Putamen (tissue), 1 donor: ENCODE data around the gene MOB1B.
A peak's percentile ranks its signal among the peaks of the same experiment; 100 is the strongest.
"Not testable (repeated sequence)": the region's sequence is repeated elsewhere in the genome, so short reads cannot be mapped to it uniquely, and the experiment has no call there.

ENCODE experiments used
- DNase-seq: peaks from one replicate; pipeline ENCODE4 v3.0.0-alpha.2; 2016; ENCODE audit warnings: low spot score

The MOB1B gene

GRCh38 chr4:70901984-70902576 lies at the start of gene MOB1B:
MOB1B (plus strand) TSS chr4:70902369; CDS start chr4:70902537, 168 bp downstream.
- peak; percentile 81 for DNase-seq

GRCh38 chr4:70855464-70855863 lies 46.7 kb upstream of the MOB1B start:
- no peak for DNase-seq

DNA sequence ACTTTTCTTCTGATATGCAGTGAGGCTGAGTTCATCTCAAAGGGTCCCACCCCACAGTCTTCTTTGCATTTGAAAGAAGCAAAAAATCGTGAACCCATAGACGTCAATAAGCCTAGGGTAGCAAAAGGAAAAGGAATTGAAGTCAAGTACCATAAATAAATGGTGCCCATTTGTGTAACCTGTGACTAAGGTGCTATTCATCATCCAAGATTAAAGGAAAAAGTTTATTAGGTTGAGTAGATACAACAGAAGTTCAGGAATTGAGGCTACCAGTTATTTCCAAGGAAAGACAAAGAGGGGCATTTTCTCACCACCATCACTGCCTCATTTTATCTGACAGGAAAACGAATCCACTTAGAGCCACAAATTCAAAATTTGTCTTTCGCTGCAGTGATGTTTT lies 43.7 kb upstream of the MOB1B start:
- DNase-seq: no peak

GRCh38 chr4:70859066-70859465 lies 43.1 kb upstream of the MOB1B start:
- no peak for DNase-seq

- DNase-seq: no peak
These were observed 38.9 kb upstream of the MOB1B start for GRCh38 chr4:70863099-70863790.

- no peak for DNase-seq
These were observed 33.4 kb upstream of the MOB1B start for GRCh38 chr4:70868778-70869177.

GRCh38 chr4:70873216-70873615 lies 29.0 kb upstream of the MOB1B start:
- DNase-seq: no peak

DNA sequence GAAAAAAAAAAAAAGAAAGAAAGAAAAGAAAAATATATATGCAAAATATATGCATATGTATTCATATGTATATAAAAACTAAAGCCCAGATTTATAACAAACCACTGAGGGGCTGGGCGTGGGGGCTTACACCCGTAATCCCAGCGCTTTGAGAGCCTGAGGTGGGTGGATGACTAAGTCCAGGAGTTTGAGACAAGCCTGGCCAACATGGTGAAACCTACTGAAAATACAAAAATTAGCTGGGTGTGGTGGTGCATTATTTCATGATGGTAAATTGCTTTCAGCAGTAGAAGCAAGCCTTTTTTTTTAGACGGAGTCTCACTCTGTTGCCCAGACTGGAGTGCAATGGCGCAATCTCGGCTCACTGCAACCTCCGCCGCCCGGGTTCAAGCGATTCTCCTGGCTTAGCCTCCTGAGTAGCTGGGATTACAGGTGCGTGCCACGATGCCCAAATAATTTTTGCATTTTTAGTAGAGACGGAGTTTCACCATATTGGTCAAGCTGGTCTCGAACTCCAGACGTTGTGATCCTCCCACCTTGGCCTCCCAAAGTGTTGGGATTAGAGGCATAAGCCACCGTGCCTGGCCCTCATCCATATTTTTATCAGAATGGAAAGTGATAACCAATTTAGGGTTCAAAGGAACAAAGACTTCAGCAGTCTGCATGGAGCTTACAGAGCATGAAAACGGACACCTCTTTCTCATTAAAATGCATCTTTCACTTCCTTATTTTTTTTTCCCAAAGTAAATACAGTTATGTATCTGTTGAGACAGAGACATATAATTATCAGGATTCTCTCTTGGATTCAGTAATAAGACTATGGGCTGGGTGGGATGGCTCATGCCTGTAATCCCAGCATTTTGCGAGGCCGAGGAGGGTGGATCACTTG lies 27.7 kb upstream of the MOB1B start:
- no peak for DNase-seq

DNA sequence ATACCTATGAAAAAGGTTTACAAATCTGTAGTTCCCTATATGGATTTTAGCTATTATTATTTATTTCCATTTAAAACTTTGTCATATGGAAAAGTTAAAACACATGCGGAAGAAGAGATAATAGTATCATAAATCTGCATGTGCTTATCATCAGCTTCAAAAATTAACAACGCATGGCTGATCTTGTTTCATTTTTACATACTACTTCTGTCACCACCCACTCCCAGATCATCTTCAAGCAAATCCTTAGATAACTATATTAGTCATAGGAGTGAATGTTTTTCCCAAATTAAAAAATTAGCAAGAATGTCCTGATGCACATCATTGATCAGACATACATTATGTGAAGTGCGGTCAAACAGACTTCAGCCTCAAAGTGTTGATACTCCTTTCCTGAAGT lies 24.6 kb upstream of the MOB1B start:
- DNase-seq: peak; percentile 12

DNA sequence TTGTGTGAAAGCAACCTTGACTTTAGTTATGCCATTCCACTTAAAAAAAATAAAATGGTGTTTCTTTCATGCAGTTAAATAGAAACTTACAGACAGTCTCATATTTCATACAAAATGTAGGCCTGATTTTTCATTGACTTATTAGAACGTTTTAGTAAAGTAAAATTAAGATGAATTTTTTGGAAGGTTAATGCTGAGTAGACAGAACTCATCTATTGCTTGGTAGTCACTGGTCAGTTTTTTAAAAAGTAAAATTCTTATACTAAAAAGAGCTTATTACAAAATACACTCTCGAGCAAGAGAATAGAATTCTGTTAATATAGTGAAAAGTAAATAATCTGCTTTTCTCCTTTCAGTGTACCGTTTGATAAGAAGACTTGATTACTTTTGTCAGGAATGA lies 21.4 kb upstream of the MOB1B start:
- no peak for DNase-seq

DNA sequence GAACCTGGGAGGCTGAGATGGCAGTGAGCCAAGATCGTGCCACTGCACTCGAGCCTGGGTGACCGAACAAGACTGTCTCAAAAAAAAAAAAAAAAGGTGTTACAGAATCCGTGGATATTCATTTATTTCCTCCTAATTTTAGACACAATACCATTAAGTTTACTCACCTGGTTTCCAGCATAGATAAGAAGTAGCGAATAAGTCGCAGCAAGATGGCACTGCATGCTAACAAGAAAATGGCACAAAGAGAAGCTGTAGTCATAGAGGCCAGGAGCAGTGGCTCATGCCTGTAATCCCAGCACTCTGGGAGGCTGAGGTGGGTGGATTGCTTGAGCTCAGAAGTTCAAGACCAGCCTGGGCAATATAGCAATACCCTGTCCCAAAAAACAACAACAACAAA lies 17.0 kb upstream of the MOB1B start:
- no peak for DNase-seq

DNA sequence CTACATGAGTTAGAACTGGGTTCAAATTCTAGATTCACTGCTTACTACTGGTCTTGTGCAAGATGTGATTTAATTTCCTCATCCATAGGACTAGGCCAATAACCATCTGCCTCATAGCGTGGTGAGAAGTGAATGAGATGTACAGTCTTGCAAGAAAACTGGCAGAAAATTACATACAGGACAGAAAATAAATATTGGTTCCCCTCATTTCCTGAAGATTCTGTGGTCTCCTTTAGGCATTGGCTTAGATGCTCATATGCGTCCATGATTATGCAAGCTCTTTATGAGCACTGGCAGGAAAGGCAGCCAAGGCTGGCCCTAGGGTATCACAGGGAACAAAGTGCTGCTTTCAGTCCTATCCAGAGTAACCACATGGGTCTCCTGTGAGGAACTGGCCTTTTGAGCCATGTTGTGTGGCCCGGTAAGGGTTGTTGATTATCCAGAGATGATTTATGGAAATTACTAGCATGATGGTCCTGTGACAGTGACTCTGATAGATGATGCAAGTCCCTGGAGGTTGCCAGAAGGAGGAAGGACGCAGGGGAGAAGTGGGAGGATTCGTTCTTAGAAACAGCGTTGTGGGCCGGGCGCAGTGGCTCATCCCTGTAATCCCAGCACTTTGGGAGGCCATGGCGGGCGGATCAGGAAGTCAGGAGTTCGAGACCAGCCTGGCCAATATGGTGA lies 9.9 kb upstream of the MOB1B start:
- no peak for DNase-seq

GRCh38 chr4:70893790-70894189 lies 8.4 kb upstream of the MOB1B start:
- no peak for DNase-seq

- peak; percentile 12 for DNase-seq
These were observed 6.8 kb upstream of the MOB1B start for GRCh38 chr4:70895405-70895804.

DNA sequence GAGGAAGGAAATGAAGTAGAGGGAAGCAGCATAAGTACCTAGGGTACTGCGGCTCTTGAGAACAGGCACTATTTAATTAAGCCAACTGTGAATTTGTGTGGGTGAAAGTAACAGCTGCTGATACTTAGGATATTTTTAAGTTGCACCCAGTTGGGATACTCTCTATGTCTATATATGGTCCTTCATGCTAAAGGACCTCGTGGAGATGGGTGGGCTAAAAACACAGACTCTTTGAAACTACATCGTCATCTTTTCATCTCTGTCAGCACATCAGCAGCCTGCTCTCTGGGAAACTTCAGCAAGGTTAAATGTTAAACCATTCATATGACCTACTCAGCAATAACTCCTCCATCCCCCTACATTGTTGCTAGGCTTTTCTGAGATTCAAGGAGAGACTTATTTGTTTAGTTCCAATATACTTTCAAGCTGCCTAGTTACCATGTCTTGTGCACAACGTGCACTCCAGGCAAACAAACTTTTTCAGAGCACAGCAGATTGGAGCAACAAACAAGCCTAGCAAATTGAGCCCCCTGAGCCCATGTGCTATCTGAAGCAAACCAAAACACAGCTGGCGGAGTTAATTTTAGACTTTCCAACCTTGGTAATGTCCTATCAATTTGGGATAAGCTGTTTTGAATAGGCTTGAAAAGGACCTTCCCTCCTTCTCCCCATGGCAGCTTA lies 6.2 kb upstream of the MOB1B start:
- peak; percentile 7 for DNase-seq

GRCh38 chr4:70898581-70898980 lies 3.6 kb upstream of the MOB1B start:
- DNase-seq: not testable (repeated sequence)

- peak; percentile 6 for DNase-seq
These were observed 574 bp upstream of the MOB1B start for GRCh38 chr4:70901607-70901983.

- DNase-seq: peak; percentile 22
These were observed 565 bp downstream of the MOB1B start for GRCh38 chr4:70902577-70903290.

- no peak for DNase-seq
These were observed 1.1 kb downstream of the MOB1B start for GRCh38 chr4:70903291-70903603.

GRCh38 chr4:70908993-70909556 lies 6.9 kb downstream of the MOB1B start:
- no peak for DNase-seq

DNA sequence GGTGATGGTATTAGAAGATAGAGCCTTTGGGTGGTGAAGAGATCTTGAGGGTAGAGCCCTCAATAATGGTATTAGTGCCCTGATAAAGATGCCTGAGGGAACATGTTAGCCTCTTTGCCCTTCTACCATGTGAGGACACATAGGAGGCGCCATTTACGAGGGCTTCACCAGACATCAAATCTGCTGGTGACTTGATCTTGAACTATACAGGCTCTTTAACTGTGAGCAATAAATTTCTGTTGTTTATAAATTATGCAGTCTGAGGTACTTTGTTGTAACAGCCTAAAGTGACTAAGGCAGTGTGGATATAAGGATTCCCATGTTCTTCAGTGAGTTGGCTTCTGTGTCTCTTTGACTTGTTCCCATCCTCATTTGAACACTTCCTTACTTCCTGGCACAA lies 11.8 kb downstream of the MOB1B start:
- no peak for DNase-seq
